AG04450 (cell line): ENCODE results near the gene MYO5C. TPM values are rescaled to one million over a fixed set of nuclear protein-coding genes. Genes with fewer than 3 reads are reported as not detected.

ENCODE experiments used
- CTCF ChIA-PET: fragments of 300-600, 350-600 bp; formaldehyde crosslinking; extraction: SDS; loops from one replicate; lab custom pipeline; 2022; ENCODE audit warnings: antibody characterized with exemption, inconsistent platforms; lab: Charles Lee
- POLR2A ChIA-PET: fragments of 350-600 bp; formaldehyde crosslinking; extraction: SDS; loops from one replicate; lab custom pipeline; 2021; ENCODE audit warnings: antibody characterized with exemption, inconsistent platforms; lab: Yijun Ruan, JAX
- DNase-seq: peaks from one replicate; pipeline ENCODE4 v3.0.0-alpha.2; 2011; ENCODE audit warnings: low read depth, low spot score
- H3K27ac ChIP-seq: one replicate; pipeline ENCODE4 v1.5.1; 2012; ENCODE audit warnings: low read depth, low read length, control low read depth
- H3K27me3 ChIP-seq: one replicate; pipeline ENCODE4 v1.6.0; 2012; ENCODE audit warnings: low read length; ENCODE audit not compliant: control insufficient read depth, insufficient read depth
- H3K4me3 ChIP-seq: 2 replicates; pipeline ENCODE4 v1.5.1; 2011; ENCODE audit warnings: mild to moderate bottlenecking, low read depth, low read length, control low read depth
- H3K9me3 ChIP-seq: 2 replicates; pipeline ENCODE4 v1.5.1; 2012; ENCODE audit warnings: low read length; ENCODE audit not compliant: control insufficient read depth, insufficient read depth
- CTCF ChIP-seq: IDR thresholded peaks from 2 replicates; pipeline ENCODE4 v1.5.1; 2011; ENCODE audit warnings: low read depth, low read length, control low read depth, inconsistent platforms
- polyA plus RNA-seq: library from polyadenylated mRNA; depleted of rRNA; stranded (reverse); fragments of >200 nt; gene quantifications from 2 replicates; pipeline ENCODE4 v1.2.3, GENCODE V29; 2011

MYO5C gene
- polyA plus RNA-seq, 1 experiment: 0.24 TPM

- Histone ChIP-seq H3K27ac (no peak overlapping the region), H3K27me3 (peaks cover 14% of the 10 kb centered on the region), H3K9me3 (no peaks in the 10 kb centered on the region), H3K4me3 (no peak overlapping the region)
- TF ChIP-seq CTCF: no peak
- no peak for DNase-seq
- CTCF ChIA-PET: no interaction called here
- POLR2A ChIA-PET: no interaction called here
Observed at GRCh38 chr15:52221730-52222129, 73.9 kb downstream of the MYO5C start.

DNA sequence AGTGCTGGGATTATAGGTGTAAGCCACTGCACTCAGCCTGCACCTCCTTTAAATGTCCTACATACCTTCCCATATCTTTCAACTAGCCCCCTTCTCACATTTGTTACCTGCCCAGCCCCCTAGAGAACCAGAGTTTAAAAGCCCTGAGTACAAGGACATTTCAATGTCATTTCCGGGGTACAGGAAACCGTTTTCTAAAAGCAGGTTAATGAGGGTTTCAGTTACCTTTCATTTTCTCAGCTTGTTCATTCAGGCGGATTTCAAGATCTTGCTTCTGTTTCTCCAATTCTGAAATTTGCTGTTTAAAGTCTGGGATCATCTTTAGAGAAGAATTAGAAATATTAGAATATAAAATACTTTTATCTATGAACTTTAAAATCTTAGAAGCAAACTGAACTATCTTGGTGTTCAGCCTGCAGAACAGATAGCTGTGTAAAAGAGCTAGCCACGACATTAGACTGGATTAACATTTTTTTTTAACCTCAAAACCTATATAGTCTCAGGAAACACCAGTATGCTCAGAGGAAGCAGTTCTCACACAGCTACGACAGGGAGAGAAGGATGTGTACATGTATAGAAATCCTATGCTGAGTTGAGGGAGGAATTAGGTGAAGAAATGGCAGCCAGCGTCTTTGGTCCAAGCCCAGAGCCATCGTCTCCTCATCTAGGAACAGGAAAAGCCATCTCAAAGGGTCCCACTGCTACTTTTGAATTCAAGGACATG lies 74.5 kb downstream of the MYO5C start:
- POLR2A ChIA-PET: no interaction called here
- CTCF ChIA-PET: interaction anchor here (1.4 kb wide), 1 partner anchor 37 kb away, joined by 5 read pairs; no protein-coding TSS in a partner anchor
- no peak for TF ChIP-seq CTCF
- H3K27me3 ChIP-seq: peaks cover 12% of the 10 kb centered on the region
- DNase-seq: no peak
- H3K4me3 ChIP-seq: no peak overlapping the region
- no peak overlapping the region for H3K27ac ChIP-seq
- H3K9me3 ChIP-seq: no peaks in the 10 kb centered on the region

DNA sequence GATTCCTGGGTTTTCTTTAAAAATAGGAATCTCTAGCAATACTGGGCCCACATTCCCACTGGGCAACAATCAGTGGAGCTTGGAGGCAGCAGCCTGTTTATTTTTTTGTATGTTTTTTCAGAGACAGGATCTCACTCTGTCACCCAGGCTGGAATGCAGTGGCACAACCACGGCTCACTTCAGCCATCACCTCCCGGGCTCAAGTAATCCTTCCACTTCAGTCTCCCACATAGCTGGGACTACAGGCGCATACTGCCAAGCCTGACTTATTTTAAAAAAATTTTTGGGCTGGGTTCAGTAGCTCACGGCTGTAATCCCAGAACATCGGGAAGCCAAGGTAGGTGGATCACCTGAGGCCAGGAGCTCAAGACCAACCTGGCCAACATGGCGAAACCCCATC lies 75.4 kb downstream of the MYO5C start:
- ChIA-PET CTCF (interaction anchor here (0.7 to 1.4 kb wide), 2 partner anchors 36 to 708 kb away, joined by 3 to 5 read pairs; no protein-coding TSS in a partner anchor), POLR2A (no interaction called here)
- no peak for TF ChIP-seq CTCF
- Histone ChIP-seq H3K27ac (no peak overlapping the region), H3K9me3 (no peaks in the 10 kb centered on the region), H3K4me3 (no peak overlapping the region), H3K27me3 (peaks cover 13% of the 10 kb centered on the region)
- DNase-seq: no peak

GRCh38 chr15:52218816-52219215 lies 76.8 kb downstream of the MYO5C start:
- no peak for TF ChIP-seq CTCF
- DNase-seq: no peak
- H3K9me3 ChIP-seq: no peaks in the 10 kb centered on the region
- ChIA-PET CTCF (no interaction called here), POLR2A (no interaction called here)
- no peak overlapping the region for H3K27ac ChIP-seq
- H3K4me3 ChIP-seq: no peak overlapping the region
- H3K27me3 ChIP-seq: peaks cover 16% of the 10 kb centered on the region

DNA sequence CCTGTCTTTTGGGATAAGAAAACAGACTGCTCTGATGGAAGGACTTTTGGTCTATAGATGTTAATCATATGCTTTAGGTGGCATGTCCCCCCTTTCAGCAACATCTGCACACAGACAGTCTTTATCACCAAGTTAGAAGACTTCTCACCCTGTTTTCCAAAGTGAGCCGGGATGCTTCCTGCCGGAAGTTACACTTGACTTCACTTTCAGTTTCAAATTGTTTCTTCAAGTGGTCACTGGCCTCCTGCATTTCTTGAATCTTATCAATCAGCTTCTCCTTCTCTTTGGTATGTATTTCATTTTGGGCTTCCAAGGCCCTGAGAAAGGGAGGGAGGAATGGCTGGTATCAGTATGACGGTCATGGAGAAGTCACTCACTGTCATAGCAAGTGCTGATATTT lies 77.2 kb downstream of the MYO5C start:
- H3K27me3 ChIP-seq: peaks cover 20% of the 10 kb centered on the region
- H3K9me3 ChIP-seq: no peaks in the 10 kb centered on the region
- no peak overlapping the region for H3K4me3 ChIP-seq
- no peak for TF ChIP-seq CTCF
- CTCF ChIA-PET: interaction anchor here (1.9 kb wide), 1 partner anchor 9 kb away, joined by 12 read pairs; no protein-coding TSS in a partner anchor
- no peak overlapping the region for H3K27ac ChIP-seq
- POLR2A ChIA-PET: no interaction called here
- no peak for DNase-seq
